HCT116 (cell line): Measurements from ENCODE around the gene ZNF592. TPM values are rescaled to one million over a fixed set of nuclear protein-coding genes. Genes with fewer than 3 reads are reported as not detected.

Source experiments
- ATAC-seq: fragments of 200-7000 bp; cut with Tn5 transposase; 2 replicates; pipeline ENCODE4 v1.9.1; 2020; ENCODE audit warnings: mild to moderate bottlenecking, moderate library complexity
- BruUV-seq: library from RNA; stranded (reverse); fragments of 400-500 nt; replicated peaks from 2 replicates; lab custom pipeline; 2021; lab: Mats Ljungman, UMichigan
- CTCF ChIA-PET: fragments of 300-600 bp; sonication (Branson Sonifier 250); formaldehyde crosslinking; loops from one replicate; lab custom pipeline; 2021; ENCODE audit warnings: antibody characterized with exemption; lab: Charles Lee
- POLR2A ChIA-PET: fragments of 300-600, 350-600 bp; sonication (Branson Sonifier 250); formaldehyde crosslinking; loops from one replicate; lab custom pipeline; 2021; ENCODE audit warnings: antibody characterized with exemption; lab: Charles Lee
- RAD21 ChIA-PET, 2 experiments: fragments of 300-600 bp; sonication (Branson Sonifier 250); formaldehyde crosslinking; loops; one replicate each; lab custom pipeline; 2023; ENCODE audit warnings: low total read pairs in 2 of 2; ENCODE audit not compliant: uncharacterized antibody in 2 of 2, unreplicated experiment in 2 of 2, low non-redundant PET in 1 of 2; lab: Charles Lee
- DNase-seq: peaks from one replicate; pipeline ENCODE4 v3.0.0-alpha.2; 2010; ENCODE audit warnings: low read depth, low spot score
- H2AFZ ChIP-seq: fragments of 200-600 bp; shearing (Covaris generic), sonication (generic); 2 replicates; pipeline ENCODE4 v1.6.1; 2017; ENCODE audit warnings: low read depth, mixed run types, mixed read lengths, antibody characterized with exemption, low read length; ENCODE audit not compliant: poor library complexity, severe bottlenecking
- H3K27ac ChIP-seq: 2 replicates; pipeline ENCODE4 v1.5.1; 2012; ENCODE audit warnings: low read depth, low read length
- H3K27me3 ChIP-seq: fragments of 200-600 bp; sonication (generic); 2 replicates; pipeline ENCODE4 v1.6.1; 2016; ENCODE audit warnings: mixed run types, low read length, mixed read lengths; ENCODE audit not compliant: insufficient read depth
- H3K36me3 ChIP-seq, 2 experiments: fragments of 200-500 bp in 1 of 2; fragments of 200-600 bp in 1 of 2; sonication (Bioruptor generic) in 1 of 2; sonication (generic) in 1 of 2; 2 replicates each; pipeline versions ENCODE4 v1.5.1 to v1.6.1; 2014 to 2016; ENCODE audit warnings: low read length in 2 of 2, inconsistent platforms in 1 of 2, mixed read lengths in 1 of 2, mixed run types in 1 of 2; ENCODE audit not compliant: insufficient read depth in 2 of 2, control insufficient read depth in 1 of 2
- H3K4me1 ChIP-seq, 2 experiments: fragments of 200-600 bp in 1 of 2; sonication (generic) in 1 of 2; 2 replicates each; pipeline versions ENCODE4 v1.5.1 to v1.6.1; 2012 to 2017; ENCODE audit warnings: low read length in 2 of 2, inconsistent platforms in 1 of 2, mild to moderate bottlenecking in 1 of 2, mixed read lengths in 1 of 2, mixed run types in 1 of 2, moderate library complexity in 1 of 2; ENCODE audit not compliant: insufficient read depth in 2 of 2, control insufficient read depth in 1 of 2
- H3K4me2 ChIP-seq: fragments of 200-600 bp; sonication (generic); 2 replicates; pipeline ENCODE4 v1.6.1; 2017; ENCODE audit warnings: mixed run types, low read length, mixed read lengths
- H3K4me3 ChIP-seq, 2 experiments: fragments of 200-600 bp in 1 of 2; sonication (generic) in 1 of 2; replicated peaks in 1 of 2; 2 replicates each; pipeline ENCODE4 v1.5.1; 2011 to 2016; ENCODE audit warnings: low read length in 2 of 2, control low read depth in 1 of 2, low read depth in 1 of 2, mild to moderate bottlenecking in 1 of 2, mixed read lengths in 1 of 2, mixed run types in 1 of 2
- H3K79me2 ChIP-seq: fragments of 200-600 bp; sonication (generic); 2 replicates; pipeline ENCODE4 v1.6.1; 2017; ENCODE audit warnings: mild to moderate bottlenecking, mixed run types, low read length, moderate library complexity, mixed read lengths; ENCODE audit not compliant: insufficient read depth
- H3K9ac ChIP-seq: fragments of 200-600 bp; sonication (generic); 2 replicates; pipeline ENCODE4 v1.6.1; 2016; ENCODE audit warnings: low read length, mixed read lengths
- H3K9me2 ChIP-seq: fragments of 200-600 bp; sonication (generic), shearing (Covaris generic); 2 replicates; pipeline ENCODE4 v1.6.1; 2017; ENCODE audit warnings: mixed run types, mild to moderate bottlenecking, moderate library complexity; ENCODE audit not compliant: insufficient read depth
- H3K9me3 ChIP-seq, 2 experiments: fragments of 200-500 bp in 1 of 2; fragments of 200-600 bp in 1 of 2; sonication (Bioruptor generic) in 1 of 2; sonication (generic) in 1 of 2; 2 replicates each; pipeline ENCODE4 v1.6.1; 2014 to 2017; ENCODE audit warnings: low read length in 2 of 2, mixed read lengths in 2 of 2, inconsistent platforms in 1 of 2, low read depth in 1 of 2, mild to moderate bottlenecking in 1 of 2, mixed run types in 1 of 2, moderate library complexity in 1 of 2; ENCODE audit not compliant: control insufficient read depth in 1 of 2, insufficient read depth in 1 of 2
- H4K20me1 ChIP-seq: fragments of 200-600 bp; sonication (generic), shearing (Covaris generic); 2 replicates; pipeline ENCODE4 v1.6.1; 2017; ENCODE audit warnings: mixed run types, mild to moderate bottlenecking, moderate library complexity; ENCODE audit not compliant: insufficient read depth
- EZH2 ChIP-seq: fragments of 200-600 bp; sonication (generic); IDR thresholded peaks from 2 replicates; pipeline ENCODE4 v1.6.1; 2017; ENCODE audit warnings: antibody characterized with exemption, mixed run types
- EZH2phosphoT487 ChIP-seq: fragments of 200-600 bp; IDR thresholded peaks from 2 replicates; pipeline ENCODE4 v1.6.1; 2018; ENCODE audit warnings: antibody characterized with exemption, borderline replicate concordance
- FOSL1 ChIP-seq: IDR thresholded peaks from 2 replicates; pipeline ENCODE4 v1.6.1; 2012; ENCODE audit warnings: low read depth
- MAX ChIP-seq: IDR thresholded peaks from 2 replicates; pipeline ENCODE4 v1.6.1; 2012
- POLR2AphosphoS5 ChIP-seq: IDR thresholded peaks from 2 replicates; pipeline ENCODE4 v1.6.1; 2011; ENCODE audit warnings: mild to moderate bottlenecking, low read depth, low read length, moderate library complexity
- RAD21 ChIP-seq: IDR thresholded peaks from 2 replicates; pipeline ENCODE4 v1.6.1; 2012; ENCODE audit warnings: low read depth, mild to moderate bottlenecking
- SP1 ChIP-seq: IDR thresholded peaks from 2 replicates; pipeline ENCODE4 v1.6.1; 2012; ENCODE audit warnings: low read depth
- YY1 ChIP-seq: IDR thresholded peaks from 2 replicates; pipeline ENCODE4 v1.6.1; 2011; ENCODE audit warnings: low read length, low read depth, moderate library complexity, mild to moderate bottlenecking; ENCODE audit not compliant: insufficient replicate concordance; ENCODE audit errors: extremely low read depth
- ZBTB33 ChIP-seq: IDR thresholded peaks from 2 replicates; pipeline ENCODE4 v1.6.1; 2011; ENCODE audit warnings: mild to moderate bottlenecking, low read length, moderate library complexity; ENCODE audit not compliant: insufficient replicate concordance; ENCODE audit errors: extremely low read depth
- ZFX ChIP-seq: fragments of 450-650 bp; IDR thresholded peaks from 2 replicates; pipeline ENCODE4 v1.6.1; 2017
- intact Hi-C: fragments of 100-400 bp; cut with micrococcal nuclease; formaldehyde crosslinking; loops from 2 replicates; pipeline ENCODE4 v1.10.0; 2022
- total RNA-seq: library from RNA; stranded (reverse); gene quantifications from one replicate; pipeline ENCODE4 v1.2.1, GENCODE V29; 2021; ENCODE audit not compliant: unreplicated experiment

The ZNF592 gene
- total RNA-seq, 1 experiment from 2014 or later: 26.4 TPM

GRCh38 chr15:84807228-84807627 is 58.8 kb downstream of the ZNF592 start:
- ChIA-PET POLR2A (no interaction called here), RAD21 (no interaction called here), CTCF (no interaction called here)
- Histone ChIP-seq H3K27ac (no peak overlapping the region), H2AFZ (no peak overlapping the region), H3K4me3 (no peak overlapping the region), H4K20me1 (no peaks in the 10 kb centered on the region), H3K9me2 (no peaks in the 10 kb centered on the region), H3K79me2 (no peaks in the 10 kb centered on the region), H3K9me3 (no peaks in the 10 kb centered on the region), H3K27me3 (no peaks in the 10 kb centered on the region), H3K4me1 (no peaks in the 10 kb centered on the region), H3K9ac (no peak overlapping the region), H3K36me3 (peaks cover 5 to 9% of the 10 kb centered on the region in 2 experiments; a peak in 2 of 4 replicates), H3K4me2 (no peak overlapping the region)
- no TSS peak for BruUV-seq
- TF ChIP-seq SP1: no peak
- TF ChIP-seq FOSL1: no peak
- no peak for TF ChIP-seq POLR2AphosphoS5
- no peak for TF ChIP-seq EZH2phosphoT487
- TF ChIP-seq YY1: no peak
- TF ChIP-seq MAX: no peak
- no peak for TF ChIP-seq EZH2
- TF ChIP-seq ZFX: no peak
- TF ChIP-seq RAD21: no peak
- TF ChIP-seq ZBTB33: no peak
- intact Hi-C loops: no loop called here
- ATAC-seq (no peak), DNase-seq (no peak)
